Transverse colon (tissue), 3 donors: ENCODE results near the gene ZNF438.

Experiments
- CTCF ChIP-seq, 5 experiments: fragments of 200-600 bp in 3 of 5; fragments of 450-650 bp in 2 of 5; sonication (generic) in 3 of 5; IDR thresholded peaks; 1 replicate in 2 of 5; 2 replicates in 3 of 5; pipeline ENCODE4 v1.5.1; 2016 to 2017; ENCODE audit warnings: antibody characterized with exemption in 5 of 5, inconsistent platforms in 3 of 5, mild to moderate bottlenecking in 2 of 5, moderate library complexity in 1 of 5
- EP300 ChIP-seq: sonication (generic); formaldehyde crosslinking; IDR thresholded peaks from one replicate; pipeline ENCODE4 v1.6.1; 2017; ENCODE audit warnings: antibody characterized with exemption, low read depth
- POLR2A ChIP-seq: fragments of 450-650 bp; IDR thresholded peaks from one replicate; pipeline ENCODE4 v1.6.1; 2016; ENCODE audit warnings: antibody characterized with exemption, mild to moderate bottlenecking, moderate library complexity

GRCh38 chr10:31074722-31075086, 43.0 kb upstream of the ZNF438 start:
- no peak for TF ChIP-seq CTCF (IDR thresholded peaks at IDR 0.05)
- TF ChIP-seq POLR2A, result no peak
- no peak for TF ChIP-seq EP300
